Renal pelvis (tissue), 4 donors: ENCODE measurements around the gene CRIP1. TPM values are rescaled to one million over a fixed set of nuclear protein-coding genes. Genes with fewer than 3 reads are reported as not detected.

Experiments used
- DNase-seq: peaks from one replicate; pipeline ENCODE4 v3.0.0-alpha.2; 2013
- polyA plus RNA-seq, 3 donors: library from polyadenylated mRNA; unstranded; fragments of 120-200 nt; gene quantifications; one replicate each; pipeline ENCODE4 v1.2.1, GENCODE V29; 2013; ENCODE audit not compliant: insufficient read length in 3 of 3

Gene CRIP1
- polyA plus RNA-seq, 3 donors = 28.8 to 36.6 (median 34.6) TPM

DNA sequence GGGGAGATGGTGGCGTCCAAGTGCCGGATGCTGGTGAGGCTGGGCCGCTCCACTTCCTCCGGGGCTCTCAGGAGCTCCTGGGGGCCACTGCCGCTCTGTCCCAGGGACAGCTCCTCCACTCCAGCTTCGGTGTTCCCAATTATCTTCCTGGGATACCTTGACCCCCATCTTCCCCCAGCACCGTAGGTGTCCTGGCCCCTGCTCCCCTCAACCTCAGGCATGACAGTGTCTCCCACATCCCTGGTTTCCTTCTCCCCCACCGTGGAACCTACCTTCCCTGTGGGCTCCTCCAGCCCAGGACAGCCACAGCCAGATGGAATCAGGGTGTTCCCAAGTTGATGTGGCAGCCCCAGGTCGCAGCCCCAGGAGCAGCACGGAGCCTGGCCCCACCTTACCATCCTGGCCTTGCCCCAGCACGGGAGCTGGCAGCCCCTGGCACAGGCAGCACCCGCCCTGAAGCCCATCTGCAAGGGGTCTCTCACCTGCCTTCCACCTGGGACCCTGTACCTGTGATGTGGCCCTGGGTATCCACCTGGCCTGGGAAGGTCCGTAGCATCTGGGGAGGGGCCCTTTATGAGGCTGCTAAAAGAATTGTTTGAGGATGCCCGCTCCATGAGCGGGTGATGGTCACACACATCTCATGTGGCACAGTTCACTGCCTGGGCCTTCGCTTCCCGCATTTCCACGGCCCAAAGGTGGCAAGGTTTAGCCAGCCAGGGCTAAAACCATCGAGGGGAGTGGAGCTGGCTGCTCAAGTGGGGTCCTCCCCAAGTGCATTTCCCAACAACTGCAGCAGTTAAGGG, 43.8 kb downstream of the CRIP1 start:
- no peak for DNase-seq

DNA sequence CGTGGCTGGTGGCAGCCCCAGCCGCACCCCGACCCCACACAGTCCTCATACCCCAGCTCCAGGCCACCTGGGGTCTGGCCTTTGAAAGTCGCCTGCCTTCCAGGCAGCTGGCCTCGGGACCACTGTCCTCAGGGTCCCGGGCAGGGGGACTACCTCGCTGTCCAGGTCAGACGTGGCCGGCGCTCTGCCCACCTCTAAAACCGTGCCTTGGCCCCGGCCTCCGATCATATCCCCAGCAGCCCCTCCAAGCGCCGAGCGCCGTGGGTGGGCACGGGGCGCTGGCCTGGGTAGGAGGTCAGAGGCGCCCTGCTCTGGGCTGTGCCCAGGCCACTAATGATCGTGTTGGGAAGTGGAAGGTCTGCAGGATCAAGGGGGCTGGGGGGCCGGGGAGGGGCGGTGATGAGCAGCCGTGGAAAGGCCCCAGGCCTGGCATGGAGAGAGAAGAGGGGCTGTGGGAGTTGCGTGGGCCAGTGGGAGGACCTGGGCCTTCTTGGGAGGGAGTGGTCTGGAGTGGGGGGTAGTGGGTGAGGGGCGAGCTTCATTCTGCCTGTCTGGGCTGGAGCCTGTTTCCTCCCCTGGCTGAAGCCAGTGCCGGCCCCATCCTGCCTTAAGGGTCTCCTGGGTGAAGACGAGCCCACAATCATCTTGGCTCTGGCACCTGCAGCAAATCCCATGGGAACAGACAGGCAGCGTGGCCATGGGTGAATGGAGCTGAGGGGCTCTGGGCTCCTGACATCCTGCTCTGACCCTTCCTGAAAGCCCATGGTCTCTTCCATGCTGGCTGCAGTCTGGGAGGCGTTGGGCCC, 44.6 kb downstream of the CRIP1 start:
- no peak for DNase-seq

DNA sequence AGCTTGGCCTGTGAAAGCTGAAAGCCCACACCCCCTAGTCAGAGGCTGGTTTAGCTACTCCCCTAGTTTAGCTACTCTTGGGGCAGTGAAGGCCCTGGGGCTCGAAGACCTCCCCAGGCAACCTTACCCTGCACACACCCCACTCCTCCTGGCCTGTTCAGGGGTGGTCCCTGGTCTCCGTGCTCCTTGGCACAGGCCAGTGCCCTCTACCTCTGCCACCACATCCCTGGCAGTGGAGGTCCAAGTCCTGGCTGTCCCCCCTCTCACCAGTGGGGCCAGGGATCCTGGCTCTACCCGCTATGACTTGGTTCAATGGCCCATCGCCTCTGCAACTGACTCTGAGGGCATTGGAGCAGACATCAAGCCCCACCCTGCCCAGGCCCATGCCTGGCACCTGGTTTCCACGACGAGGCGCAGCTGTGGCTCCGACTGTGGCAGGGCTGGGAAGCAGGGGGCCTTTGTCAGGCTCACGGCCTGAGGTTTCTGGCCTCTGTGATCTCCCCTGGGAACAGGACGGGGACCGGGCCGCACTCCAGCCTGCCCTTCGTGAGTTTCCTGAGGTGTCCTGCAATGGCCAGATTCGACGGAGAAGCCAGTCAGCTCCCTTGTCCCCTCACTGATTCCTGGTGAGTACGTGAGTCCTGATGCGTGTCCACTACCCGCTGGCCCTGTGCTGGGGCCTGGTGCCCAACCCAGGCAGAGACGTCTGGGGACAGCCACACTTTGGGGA, 45.4 kb downstream of the CRIP1 start:
- no peak for DNase-seq

DNA sequence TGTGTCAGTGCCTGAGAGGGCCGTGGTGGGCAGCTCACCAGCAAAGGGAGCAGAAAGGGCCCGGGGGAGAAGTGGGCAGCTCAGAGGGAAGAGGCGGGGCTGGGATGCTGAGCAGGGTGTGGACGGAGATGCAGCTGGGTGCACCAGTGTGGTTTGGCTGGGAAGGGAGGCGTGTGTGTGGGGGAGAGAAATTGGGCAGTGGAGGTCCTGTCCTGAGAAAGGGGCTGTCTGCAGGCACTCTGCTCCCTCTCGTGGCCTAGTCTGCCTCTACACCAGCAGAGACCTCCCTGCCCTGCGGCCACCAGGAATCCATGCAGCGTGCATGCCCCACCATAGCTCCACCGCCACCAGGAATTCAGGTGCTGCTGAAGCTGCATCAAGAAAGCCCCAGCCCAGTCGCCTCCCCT, 46.1 kb downstream of the CRIP1 start:
- no peak for DNase-seq

DNA sequence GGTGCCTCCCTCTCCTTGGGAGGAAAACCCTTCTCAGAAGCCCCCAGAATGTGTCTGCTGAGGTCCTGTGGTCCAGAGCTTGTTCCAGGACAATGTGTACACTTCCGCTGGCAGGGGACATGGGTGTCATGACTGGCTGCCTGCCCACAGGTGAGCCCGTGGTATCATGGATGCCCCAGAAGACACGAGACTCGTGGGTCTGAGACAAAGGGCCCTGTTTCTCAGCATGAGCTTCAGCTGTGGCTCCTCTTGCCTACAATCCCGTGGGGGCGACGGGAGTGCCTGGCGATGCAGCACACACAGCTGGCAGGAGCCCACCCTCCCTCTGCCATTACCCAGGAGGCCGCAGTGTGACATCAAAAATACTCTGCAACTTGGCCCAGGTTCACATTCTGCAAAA, 46.7 kb downstream of the CRIP1 start:
- no peak for DNase-seq

DNA sequence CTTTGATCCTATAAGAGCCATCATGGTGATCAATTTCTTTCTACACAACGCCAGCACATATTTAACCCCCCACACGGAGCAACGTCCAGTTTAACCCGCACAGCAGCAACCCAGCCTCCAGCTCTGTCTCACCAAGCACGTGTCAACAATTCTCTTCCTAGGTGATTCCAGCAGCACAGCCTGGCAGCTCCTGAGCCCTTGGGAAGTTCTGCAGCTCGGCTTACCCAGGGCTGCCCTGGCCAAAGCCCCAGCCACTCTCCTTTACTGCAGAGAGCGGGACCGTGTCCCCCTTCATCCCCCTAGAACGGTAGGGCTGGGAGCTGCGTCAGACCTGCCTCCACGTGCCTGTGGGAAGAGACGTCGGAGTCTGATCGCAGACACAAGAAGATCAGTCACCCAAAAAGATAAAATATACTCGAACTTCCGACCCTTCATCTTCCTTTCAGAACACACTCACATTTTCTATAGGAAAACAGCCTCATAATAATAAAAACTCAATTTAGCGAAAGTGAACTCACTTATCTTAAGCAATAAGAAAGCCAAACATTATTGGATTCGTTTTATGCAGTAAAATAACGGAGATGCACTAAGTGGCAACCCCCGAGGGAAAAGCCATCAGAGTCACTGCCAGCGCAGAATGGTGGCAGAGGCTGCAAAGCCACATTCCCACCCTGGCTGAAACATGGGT, 47.3 kb downstream of the CRIP1 start:
- no peak for DNase-seq

DNA sequence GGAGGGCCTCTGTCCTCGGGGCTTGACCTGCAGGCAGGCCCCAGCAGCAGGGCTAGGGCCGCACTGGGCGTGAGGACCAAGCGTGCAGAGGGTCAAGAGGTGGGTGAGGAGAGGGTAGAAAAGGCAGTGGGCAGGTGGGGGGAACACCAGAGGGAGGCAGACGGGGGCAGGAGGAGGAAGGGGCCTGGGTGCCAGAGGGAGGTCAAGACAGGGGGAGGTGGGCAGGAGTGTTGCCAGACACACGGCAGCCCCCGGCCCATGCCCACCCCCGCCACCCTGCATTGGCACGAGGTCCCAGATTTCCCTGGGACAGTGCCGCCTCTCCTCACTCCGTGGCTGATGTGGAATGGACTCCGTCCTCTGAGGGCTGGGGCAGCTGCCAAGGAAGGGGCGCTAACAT, 47.9 kb downstream of the CRIP1 start:
- no peak for DNase-seq

DNA sequence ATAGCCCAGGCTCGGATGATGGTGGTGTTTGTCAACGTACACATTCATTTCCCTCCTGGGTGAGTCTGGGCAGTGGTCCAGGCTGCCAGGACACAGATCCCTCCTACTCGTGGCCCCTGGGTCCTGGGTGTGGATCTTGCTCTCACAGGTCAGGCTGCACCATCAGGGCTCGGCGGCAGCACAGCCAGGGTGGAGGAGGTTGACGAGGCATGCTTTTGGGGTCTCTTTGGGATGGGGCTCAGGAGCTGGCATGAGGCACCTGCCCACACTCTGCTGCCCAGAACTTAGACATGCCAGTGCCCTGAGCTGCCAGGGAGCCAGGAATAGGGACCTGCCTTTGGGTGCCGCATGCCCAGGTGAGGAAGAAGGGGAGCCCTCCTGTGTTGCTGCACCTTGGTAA, 49.4 kb downstream of the CRIP1 start:
- no peak for DNase-seq

DNA sequence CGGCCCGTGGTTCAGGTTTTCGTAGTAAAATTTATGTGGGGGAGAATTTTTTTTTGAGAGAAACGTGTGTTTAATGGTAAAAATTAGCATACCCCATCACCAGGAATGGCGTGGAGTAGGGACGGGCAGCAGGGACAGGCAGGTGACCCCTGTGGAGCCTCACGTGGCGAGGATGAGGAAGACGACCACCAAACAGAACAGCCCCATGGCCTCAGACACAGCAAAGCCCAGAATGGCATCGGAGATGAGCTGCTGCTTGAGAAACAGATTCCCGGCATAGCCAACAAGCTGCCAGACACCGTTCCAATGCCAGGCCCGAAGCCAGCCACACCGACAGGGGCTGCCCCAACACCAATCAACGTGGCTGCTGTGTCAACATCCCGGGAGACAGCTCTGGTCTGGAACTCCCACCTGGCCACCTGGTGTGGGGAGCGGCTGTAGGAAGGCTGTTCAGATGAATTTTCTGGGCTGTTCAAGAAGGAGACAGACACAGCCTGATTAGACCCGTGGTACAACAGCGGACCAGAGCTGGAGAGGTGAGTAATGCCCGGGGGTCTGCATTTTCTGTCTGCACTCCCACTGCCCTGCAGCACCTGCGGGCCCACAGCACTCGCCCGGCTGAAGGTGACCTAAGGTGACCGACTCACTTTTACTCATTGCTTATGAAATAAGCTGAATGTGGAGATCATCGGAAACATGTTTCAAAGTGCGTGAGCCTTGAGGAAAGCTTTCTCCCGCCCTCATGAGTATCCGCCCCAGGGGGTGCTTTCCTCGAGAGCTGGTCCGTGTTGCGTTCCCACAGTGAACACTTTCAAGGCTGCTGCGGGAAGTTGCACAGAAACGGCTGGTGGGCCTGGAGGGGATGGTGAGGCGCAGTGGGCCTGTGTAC, 50.2 kb downstream of the CRIP1 start:
- no peak for DNase-seq

DNA sequence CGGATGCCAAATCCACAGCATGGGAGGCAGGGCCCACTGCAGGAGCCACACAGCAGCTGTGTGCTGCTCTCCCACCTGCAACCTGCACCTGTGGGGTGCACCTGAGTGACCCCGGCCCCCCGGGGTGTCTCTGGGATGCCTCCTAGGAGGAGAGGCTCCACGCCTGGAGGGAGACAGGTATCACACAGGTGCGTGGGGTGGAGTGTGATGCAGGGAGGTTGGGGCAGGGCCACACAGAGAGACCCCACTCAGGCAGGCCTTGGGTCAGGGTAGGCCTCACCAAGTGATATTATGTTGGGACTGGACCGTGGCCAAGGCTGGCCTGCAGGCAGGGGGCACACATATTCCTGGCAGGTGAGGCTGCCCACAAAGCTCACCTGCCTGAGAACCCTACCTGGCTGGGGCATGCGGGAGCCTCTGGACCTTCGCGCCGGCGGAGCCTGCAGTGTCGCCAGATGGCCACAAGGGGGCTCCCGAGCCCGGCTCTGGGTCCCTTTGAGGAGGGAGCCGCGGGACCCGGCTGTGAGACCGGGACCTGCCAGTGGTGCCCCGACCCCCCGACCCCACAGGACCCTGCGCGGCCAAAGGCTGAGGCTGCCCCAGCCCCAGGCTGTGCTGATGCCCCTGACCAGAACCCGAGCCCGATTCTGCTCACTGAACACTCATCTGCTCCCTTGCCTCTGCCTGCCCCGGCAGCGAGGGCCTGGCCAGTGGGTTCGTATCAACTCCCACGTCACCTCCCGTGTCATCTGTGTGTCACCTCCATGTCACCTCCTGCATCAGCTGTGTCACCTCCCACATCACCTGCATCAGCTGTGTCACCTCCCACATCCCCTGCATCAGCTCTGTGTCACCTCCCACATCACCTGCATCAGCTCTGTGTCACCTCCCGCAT, 51.1 kb downstream of the CRIP1 start:
- no peak for DNase-seq

Other genes with a start within 250 kb of the CRIP1 start
- gene BTBD6, start 238.4 kb upstream of the CRIP1 start, polyA plus RNA-seq = 10 to 100 TPM; 32.6 to 43.4 (median 42.7) TPM
- 10 to 100 TPM; 32.8 to 37.3 (median 33.3) TPM for gene BRF1, start 185.9 kb upstream of the CRIP1 start, polyA plus RNA-seq
- gene PACS2, start 172.1 kb upstream of the CRIP1 start, polyA plus RNA-seq = 10 to 100 TPM; 76.2 to 89.4 (median 84.1) TPM
- 1 to 10 TPM; 1.4 to 3.6 (median 2.6) TPM for gene TEX22, start 88.3 kb upstream of the CRIP1 start, polyA plus RNA-seq
- 100 to 1,000 TPM; 122 to 156 (median 141) TPM for gene MTA1, start 67.1 kb upstream of the CRIP1 start, polyA plus RNA-seq
- 100 to 1,000 TPM; 132 to 186 (median 153) TPM for gene CRIP2, start 12.1 kb upstream of the CRIP1 start, polyA plus RNA-seq
- gene TEDC1, start 4.4 kb downstream of the CRIP1 start, polyA plus RNA-seq = 10 to 100 TPM; 10.9 to 13.7 (median 11.1) TPM
- gene TMEM121, start 39.7 kb downstream of the CRIP1 start, polyA plus RNA-seq = 1 to 10 TPM; 4.9 to 6.6 (median 5.4) TPM